OCI-LY1 (cell line): Measurements from ENCODE around the gene RAB3GAP2.

Experiments used
- H2AFZ ChIP-seq: fragments of 200-600 bp; sonication (generic), shearing (Covaris generic); 2 replicates; pipeline ENCODE4 v1.6.0; 2014; ENCODE audit warnings: antibody characterized with exemption, mild to moderate bottlenecking, low read length
- H3F3A ChIP-seq: fragments of 200-600 bp; sonication (generic), shearing (Covaris generic); 2 replicates; pipeline ENCODE4 v1.6.0; 2014; ENCODE audit warnings: mild to moderate bottlenecking, antibody characterized with exemption, low read length, moderate library complexity; ENCODE audit not compliant: insufficient read depth
- H3K27ac ChIP-seq: fragments of 200-600 bp; sonication (generic); 2 replicates; pipeline ENCODE4 v1.5.1; 2014; ENCODE audit warnings: low read length, mixed run types, mild to moderate bottlenecking, low read depth; ENCODE audit not compliant: poor library complexity, severe bottlenecking
- H3K27me3 ChIP-seq: fragments of 200-600 bp; sonication (generic); 2 replicates; pipeline ENCODE4 v1.6.0; 2014; ENCODE audit warnings: antibody characterized with exemption, mild to moderate bottlenecking, low read length, moderate library complexity; ENCODE audit not compliant: insufficient read depth
- H3K36me3 ChIP-seq: fragments of 200-600 bp; sonication (generic); 2 replicates; pipeline ENCODE4 v1.6.1; 2014; ENCODE audit warnings: mild to moderate bottlenecking, antibody characterized with exemption, low read length, moderate library complexity, mixed read lengths; ENCODE audit not compliant: insufficient read depth
- H3K4me1 ChIP-seq: fragments of 200-600 bp; sonication (generic); 2 replicates; pipeline ENCODE4 v1.5.1; 2014; ENCODE audit warnings: mild to moderate bottlenecking, low read length, moderate library complexity; ENCODE audit not compliant: insufficient read depth, severe bottlenecking
- H3K4me2 ChIP-seq: fragments of 200-600 bp; sonication (generic), shearing (Covaris generic); 2 replicates; pipeline ENCODE4 v1.6.1; 2014; ENCODE audit warnings: low read length
- H3K4me3 ChIP-seq: fragments of 200-600 bp; sonication (generic); 2 replicates; pipeline ENCODE4 v1.5.1; 2014; ENCODE audit warnings: low read length, low read depth, mild to moderate bottlenecking, mixed read lengths; ENCODE audit not compliant: poor library complexity, severe bottlenecking
- H3K79me2 ChIP-seq: fragments of 200-600 bp; shearing (Covaris generic); 2 replicates; pipeline ENCODE4 v1.6.1; 2016; ENCODE audit warnings: mixed run types, low read length, mixed read lengths; ENCODE audit not compliant: insufficient read depth
- H3K9ac ChIP-seq: fragments of 200-600 bp; sonication (generic), shearing (Covaris generic); 2 replicates; pipeline ENCODE4 v1.6.1; 2014; ENCODE audit warnings: mild to moderate bottlenecking, low read length, mixed read lengths
- H3K9me2 ChIP-seq: fragments of 200-600 bp; sonication (generic), shearing (Covaris generic); 2 replicates; pipeline ENCODE4 v1.6.1; 2014; ENCODE audit warnings: low read depth, mild to moderate bottlenecking, low read length, mixed read lengths
- H3K9me3 ChIP-seq: fragments of 200-600 bp; shearing (Covaris generic); 2 replicates; pipeline ENCODE4 v1.6.1; 2014; ENCODE audit warnings: low read length, mixed read lengths
- H4K20me1 ChIP-seq: fragments of 200-600 bp; sonication (generic), shearing (Covaris generic); 2 replicates; pipeline ENCODE4 v1.6.0; 2016; ENCODE audit warnings: mild to moderate bottlenecking, low read length; ENCODE audit not compliant: insufficient read depth
- CTCF ChIP-seq: fragments of 200-600 bp; sonication (generic), shearing (Covaris generic); IDR thresholded peaks from 2 replicates; pipeline ENCODE4 v1.5.1; 2017; ENCODE audit warnings: mild to moderate bottlenecking, antibody characterized with exemption, low read length, moderate library complexity, mixed read lengths
- EZH2 ChIP-seq: fragments of 200-600 bp; sonication (generic), shearing (Covaris generic); IDR thresholded peaks from 2 replicates; pipeline ENCODE4 v1.8.0; 2017; ENCODE audit warnings: borderline replicate concordance, mixed run types, mild to moderate bottlenecking, antibody characterized with exemption, low read length, moderate library complexity, mixed read lengths

The RAB3GAP2 gene

GRCh38 chr1:220320709-220321108, 48.5 kb upstream of the RAB3GAP2 start:
- Histone ChIP-seq H3F3A (no peaks in the 10 kb centered on the region), H3K27me3 (no peaks in the 10 kb centered on the region), H3K4me3 (no peak overlapping the region), H3K4me2 (no peak overlapping the region), H4K20me1 (no peaks in the 10 kb centered on the region), H3K36me3 (no peaks in the 10 kb centered on the region), H3K9me2 (no peaks in the 10 kb centered on the region), H3K4me1 (no peaks in the 10 kb centered on the region), H3K79me2 (no peaks in the 10 kb centered on the region), H3K9me3 (no peaks in the 10 kb centered on the region), H2AFZ (no peak overlapping the region), H3K9ac (no peak overlapping the region), H3K27ac (no peak overlapping the region)
- TF ChIP-seq EZH2 (no peak), CTCF (no peak)

GRCh38 chr1:220318673-220319072, 46.4 kb upstream of the RAB3GAP2 start:
- no peaks in the 10 kb centered on the region for H3K36me3 ChIP-seq
- H3F3A ChIP-seq: no peaks in the 10 kb centered on the region
- H3K9me2 ChIP-seq: no peaks in the 10 kb centered on the region
- no peak overlapping the region for H3K27ac ChIP-seq
- TF ChIP-seq CTCF (no peak), EZH2 (no peak)
- H3K4me2 ChIP-seq: no peak overlapping the region
- H3K4me1 ChIP-seq: no peaks in the 10 kb centered on the region
- no peaks in the 10 kb centered on the region for H3K27me3 ChIP-seq
- H4K20me1 ChIP-seq: no peaks in the 10 kb centered on the region
- no peak overlapping the region for H3K9ac ChIP-seq
- H2AFZ ChIP-seq: no peak overlapping the region
- H3K4me3 ChIP-seq: no peak overlapping the region
- no peaks in the 10 kb centered on the region for H3K79me2 ChIP-seq
- no peaks in the 10 kb centered on the region for H3K9me3 ChIP-seq

GRCh38 chr1:220317161-220317560, 44.9 kb upstream of the RAB3GAP2 start:
- Histone ChIP-seq H3F3A (no peaks in the 10 kb centered on the region), H2AFZ (no peak overlapping the region), H3K36me3 (no peaks in the 10 kb centered on the region), H3K79me2 (no peaks in the 10 kb centered on the region), H3K9me3 (no peaks in the 10 kb centered on the region), H4K20me1 (no peaks in the 10 kb centered on the region), H3K27ac (no peak overlapping the region), H3K4me1 (no peaks in the 10 kb centered on the region), H3K9me2 (no peaks in the 10 kb centered on the region), H3K9ac (no peak overlapping the region), H3K4me2 (no peak overlapping the region), H3K4me3 (no peak overlapping the region), H3K27me3 (no peaks in the 10 kb centered on the region)
- TF ChIP-seq EZH2 (no peak), CTCF (no peak)
